Activated T-cell treated with anti-CD3 and anti-CD28 coated beads, Interleukin-2, amount 50 U/mL, for 4 hours (primary cell): Measurements from ENCODE around the gene MYH7. TPM values are rescaled to one million over a fixed set of nuclear protein-coding genes. Genes with fewer than 3 reads are reported as not detected.

Experiments used
- ATAC-seq, 2 donors: fragments of 200-7000 bp; cut with Tn5 transposase; one replicate each; pipeline ENCODE4 v1.10.0; 2021
- DNase-seq: peaks from one replicate; pipeline ENCODE4 v3.0.0-alpha.2; 2020
- H3K27me3 Mint-ChIP-seq: one replicate; pipeline ENCODE4 v1.8.0; 2021; ENCODE audit warnings: low read depth, mixed read lengths
- H3K36me3 Mint-ChIP-seq: one replicate; pipeline ENCODE4 v1.8.0; 2022; ENCODE audit warnings: mixed read lengths; ENCODE audit not compliant: insufficient read depth
- H3K4me1 Mint-ChIP-seq: one replicate; pipeline ENCODE4 v1.8.0; 2021; ENCODE audit warnings: low read depth, mixed read lengths
- H3K4me3 Mint-ChIP-seq: one replicate; pipeline ENCODE4 v1.8.0; 2021; ENCODE audit warnings: mild to moderate bottlenecking, moderate library complexity, mixed read lengths
- H3K9me3 Mint-ChIP-seq: one replicate; pipeline ENCODE4 v1.8.0; 2021; ENCODE audit warnings: mixed read lengths
- total RNA-seq, 3 donors: library from RNA; stranded (reverse); gene quantifications; one replicate each; pipeline ENCODE4 v1.2.1, GENCODE V29; 2021

Gene MYH7
- total RNA-seq, 3 donors from 2014 or later: 0.03 TPM; not detected in 2

DNA sequence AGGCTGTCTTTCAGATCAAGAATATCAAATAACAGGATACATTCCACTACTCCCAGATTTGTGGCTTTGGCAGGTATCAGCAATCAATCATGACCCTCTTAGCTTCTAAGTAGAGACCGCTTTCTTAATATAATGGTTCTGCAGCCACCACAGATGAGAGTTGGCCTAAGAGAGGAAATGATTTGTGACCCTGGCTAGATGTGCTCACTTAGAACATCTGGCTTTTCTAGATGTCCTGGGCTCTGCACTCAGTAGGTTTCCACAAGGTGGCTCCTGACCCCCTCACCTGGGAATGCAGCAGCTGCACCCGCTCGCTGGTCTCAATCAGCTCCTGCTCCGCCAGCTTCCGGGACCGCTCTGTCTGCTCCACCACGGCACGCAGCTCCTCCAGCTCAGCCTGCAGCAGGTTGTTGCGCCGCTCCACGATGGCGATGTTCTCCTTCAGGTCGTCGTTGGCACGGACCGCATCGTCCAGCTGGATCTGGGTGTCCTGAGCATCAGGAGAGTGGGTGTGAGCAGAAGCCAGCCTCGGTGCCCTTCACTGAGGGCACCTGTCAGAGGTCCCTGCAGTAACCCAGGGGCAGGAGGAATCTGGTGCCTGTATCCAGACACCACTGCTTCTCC lies 49.7 kb downstream of the MYH7 start:
- peaks cover 12% of the 10 kb centered on the region for H3K27me3 Mint-ChIP-seq
- ATAC-seq: no peak
- DNase-seq: no peak
- no peak overlapping the region for H3K4me3 Mint-ChIP-seq
- no peaks in the 10 kb centered on the region for H3K9me3 Mint-ChIP-seq
- no peaks in the 10 kb centered on the region for H3K4me1 Mint-ChIP-seq
- H3K36me3 Mint-ChIP-seq: no peaks in the 10 kb centered on the region

DNA sequence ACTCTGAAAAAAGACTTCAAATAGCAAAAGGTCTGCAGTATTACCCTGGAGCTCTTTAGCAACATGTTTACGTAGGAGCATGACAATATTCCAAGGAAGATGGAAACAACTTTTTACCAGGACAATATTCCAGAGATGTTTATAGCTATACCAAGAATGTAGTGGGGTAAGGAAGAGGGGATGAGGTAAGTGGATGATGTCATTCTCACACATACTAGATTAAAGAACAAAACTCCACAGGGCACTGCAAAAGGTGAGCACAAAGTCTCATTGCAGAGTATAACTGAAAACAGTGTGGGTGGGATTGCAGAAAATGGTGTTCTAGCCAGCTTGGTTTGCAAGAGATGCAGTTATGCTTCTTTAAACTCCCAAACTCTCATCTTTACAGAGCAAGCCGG lies 50.2 kb downstream of the MYH7 start:
- Mint-ChIP-seq H3K4me3 (no peak overlapping the region), H3K36me3 (no peaks in the 10 kb centered on the region), H3K4me1 (no peaks in the 10 kb centered on the region), H3K9me3 (no peaks in the 10 kb centered on the region), H3K27me3 (peaks cover 8% of the 10 kb centered on the region)
- DNase-seq (no peak), ATAC-seq (no peak)

DNA sequence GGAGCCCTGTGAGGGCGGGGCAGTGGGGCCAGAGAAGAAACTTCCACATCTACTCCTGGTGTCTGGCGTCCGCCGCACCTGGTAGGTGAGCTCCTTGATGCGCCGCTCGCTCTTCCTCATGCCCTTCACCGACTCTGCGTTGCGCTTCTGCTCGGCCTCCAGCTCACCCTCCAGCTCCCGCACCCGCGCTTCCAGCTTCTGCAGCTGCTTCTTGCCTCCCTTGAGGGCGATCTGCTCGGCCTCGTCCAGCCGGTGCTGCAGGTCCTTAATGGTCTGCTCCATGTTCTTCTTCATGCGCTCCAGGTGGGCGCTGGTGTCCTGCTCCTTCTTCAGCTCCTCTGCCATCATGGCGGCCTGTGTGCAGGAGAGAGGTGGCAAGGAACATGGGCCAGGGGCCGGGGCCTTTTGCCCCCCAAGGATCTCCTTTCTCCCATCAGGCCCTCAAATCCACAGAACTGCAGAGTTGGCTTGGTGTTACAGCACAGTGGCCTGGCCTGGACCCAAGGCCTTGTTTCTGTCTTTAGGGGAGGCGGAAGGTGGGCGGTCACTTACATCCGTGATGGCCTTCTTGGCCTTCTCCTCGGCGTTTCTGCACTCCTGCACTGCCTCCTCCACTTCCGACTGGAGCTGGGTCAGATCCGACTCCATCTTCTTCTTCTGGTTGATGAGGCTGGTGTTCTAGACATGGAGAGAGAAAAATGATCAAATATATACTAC lies 50.9 kb downstream of the MYH7 start:
- Mint-ChIP-seq H3K4me1 (no peaks in the 10 kb centered on the region), H3K4me3 (no peak overlapping the region), H3K9me3 (no peaks in the 10 kb centered on the region), H3K27me3 (peaks cover 10% of the 10 kb centered on the region), H3K36me3 (no peaks in the 10 kb centered on the region)
- no peak for ATAC-seq
- DNase-seq: no peak

GRCh38 chr14:23382731-23383440 lies 52.6 kb downstream of the MYH7 start:
- DNase-seq (no peak), ATAC-seq (no peak)
- Mint-ChIP-seq H3K4me1 (no peaks in the 10 kb centered on the region), H3K36me3 (no peaks in the 10 kb centered on the region), H3K4me3 (no peak overlapping the region), H3K9me3 (no peaks in the 10 kb centered on the region), H3K27me3 (peaks cover 14% of the 10 kb centered on the region)

- Mint-ChIP-seq H3K27me3 (peaks cover 14% of the 10 kb centered on the region), H3K4me3 (no peak overlapping the region), H3K9me3 (no peaks in the 10 kb centered on the region), H3K4me1 (no peaks in the 10 kb centered on the region), H3K36me3 (no peaks in the 10 kb centered on the region)
- no peak for ATAC-seq
- no peak for DNase-seq
Observed at GRCh38 chr14:23382276-23382675, 53.2 kb downstream of the MYH7 start.

DNA sequence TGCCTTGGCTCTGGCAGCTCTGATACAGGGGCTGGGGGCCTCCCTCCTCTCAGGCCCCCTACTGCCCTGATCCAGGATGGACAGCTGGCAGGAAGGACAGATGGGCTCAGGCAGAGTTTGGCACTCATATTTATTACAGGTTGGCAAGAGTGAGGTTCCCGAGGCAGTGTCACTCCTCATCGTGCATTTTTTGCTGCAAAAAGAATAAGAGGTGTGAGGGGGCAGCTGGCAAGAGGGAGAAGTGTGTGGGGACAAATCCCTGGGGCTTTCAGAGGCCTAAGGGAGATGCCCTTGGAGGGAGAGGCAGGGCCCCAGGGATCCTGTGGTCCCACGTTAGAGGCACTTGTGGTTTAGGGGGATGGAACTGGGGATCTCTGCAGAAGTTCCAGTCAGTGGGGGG lies 53.6 kb downstream of the MYH7 start:
- ATAC-seq: no peak
- Mint-ChIP-seq H3K27me3 (peaks cover 14% of the 10 kb centered on the region), H3K36me3 (no peaks in the 10 kb centered on the region)

GRCh38 chr14:23380976-23381375 lies 54.5 kb downstream of the MYH7 start:
- no peaks in the 10 kb centered on the region for H3K9me3 Mint-ChIP-seq
- H3K36me3 Mint-ChIP-seq: no peaks in the 10 kb centered on the region
- H3K4me3 Mint-ChIP-seq: no peak overlapping the region
- peaks cover 14% of the 10 kb centered on the region for H3K27me3 Mint-ChIP-seq
- no peaks in the 10 kb centered on the region for H3K4me1 Mint-ChIP-seq
- ATAC-seq (no peak), DNase-seq (no peak)

More for the DNA sequence above, 53.6 kb downstream of the MYH7 start:
- DNase-seq: no peak
- Mint-ChIP-seq H3K9me3 (no peaks in the 10 kb centered on the region), H3K4me1 (no peaks in the 10 kb centered on the region), H3K4me3 (no peak overlapping the region)

DNA sequence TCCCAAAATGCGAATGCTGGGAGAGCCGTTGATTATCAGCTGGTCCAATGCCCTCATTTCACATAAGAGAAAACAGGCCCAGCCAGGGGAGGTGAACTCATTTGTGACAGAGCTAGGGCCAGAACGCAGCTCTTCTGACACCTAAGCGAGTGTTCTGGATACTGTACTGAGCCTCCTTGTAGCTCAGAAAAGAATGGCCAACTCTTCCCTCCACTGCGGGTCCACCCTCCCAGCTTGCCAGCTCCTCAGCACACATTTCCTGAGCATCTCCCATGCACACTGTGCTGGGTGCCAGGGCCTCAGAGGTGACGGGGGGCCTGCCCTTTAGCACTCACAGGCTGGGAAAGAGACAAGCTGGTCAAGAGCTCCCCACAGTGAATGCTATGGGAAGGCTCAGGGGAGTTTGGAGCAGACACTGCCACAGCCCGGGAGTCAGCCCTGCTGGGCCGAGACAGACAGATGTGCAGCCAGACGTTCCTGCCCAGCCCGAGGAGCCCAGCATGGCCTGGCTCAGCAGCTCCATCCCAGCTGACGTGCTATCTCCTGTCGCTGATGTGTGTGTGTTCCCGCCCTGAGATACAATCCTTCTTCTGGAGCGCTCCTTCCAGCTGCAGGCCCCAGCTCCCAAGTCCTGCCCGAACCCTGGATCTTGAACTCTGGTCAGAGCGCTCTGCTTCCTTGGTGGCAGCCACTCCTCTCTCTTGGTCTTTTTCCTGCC lies 55.1 kb downstream of the MYH7 start:
- H3K4me1 Mint-ChIP-seq: no peaks in the 10 kb centered on the region
- H3K36me3 Mint-ChIP-seq: no peaks in the 10 kb centered on the region
- no peak overlapping the region for H3K4me3 Mint-ChIP-seq
- peaks cover 14% of the 10 kb centered on the region for H3K27me3 Mint-ChIP-seq
- ATAC-seq (peak in 1 of 2 donors; percentile 25), DNase-seq (no peak)
- no peaks in the 10 kb centered on the region for H3K9me3 Mint-ChIP-seq

DNA sequence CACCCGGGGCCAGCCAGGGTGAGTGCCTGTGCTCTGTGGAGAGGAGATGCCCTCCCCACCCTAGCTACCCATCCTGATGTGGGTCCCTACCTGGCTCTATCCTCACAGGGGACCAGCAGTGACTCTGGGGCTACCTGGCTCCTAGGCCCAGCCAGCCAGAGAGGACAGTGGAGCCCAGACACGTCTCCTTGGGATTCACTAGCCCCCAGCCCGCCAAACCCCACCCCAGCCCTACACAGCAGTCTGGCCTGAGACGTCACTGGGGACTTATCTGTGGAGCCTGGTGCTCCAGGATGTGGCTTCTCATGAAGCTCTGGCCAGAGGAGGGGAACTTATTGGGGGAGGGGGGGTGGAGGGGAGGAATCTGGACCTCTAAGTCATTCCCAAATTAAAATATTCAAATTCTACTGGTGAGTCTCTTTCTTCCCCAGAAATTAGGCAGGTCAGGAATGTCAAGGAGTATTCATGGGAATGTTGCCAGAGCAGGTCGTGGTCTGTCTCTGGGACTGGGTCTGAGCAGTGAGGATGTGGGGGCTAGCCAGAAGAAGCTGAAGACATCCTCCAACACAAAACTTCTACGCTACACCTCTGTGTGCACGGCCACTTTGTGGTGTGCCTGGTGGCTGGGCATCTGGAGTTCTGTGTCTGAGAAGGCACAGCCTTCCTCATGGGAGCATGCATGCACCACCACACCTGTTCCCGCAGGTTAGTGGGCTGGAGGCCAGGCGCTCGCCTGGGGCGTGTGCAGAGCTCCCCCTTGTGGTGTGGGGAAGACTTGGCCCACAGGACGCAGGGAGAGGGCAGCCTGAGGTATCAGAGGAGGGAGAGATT lies 55.9 kb downstream of the MYH7 start:
- Mint-ChIP-seq H3K36me3 (no peaks in the 10 kb centered on the region), H3K4me1 (no peaks in the 10 kb centered on the region), H3K9me3 (no peaks in the 10 kb centered on the region), H3K27me3 (peaks cover 14% of the 10 kb centered on the region), H3K4me3 (no peak overlapping the region)
- DNase-seq (peak; percentile 72), ATAC-seq (peak; percentile 86 to 95)

DNA sequence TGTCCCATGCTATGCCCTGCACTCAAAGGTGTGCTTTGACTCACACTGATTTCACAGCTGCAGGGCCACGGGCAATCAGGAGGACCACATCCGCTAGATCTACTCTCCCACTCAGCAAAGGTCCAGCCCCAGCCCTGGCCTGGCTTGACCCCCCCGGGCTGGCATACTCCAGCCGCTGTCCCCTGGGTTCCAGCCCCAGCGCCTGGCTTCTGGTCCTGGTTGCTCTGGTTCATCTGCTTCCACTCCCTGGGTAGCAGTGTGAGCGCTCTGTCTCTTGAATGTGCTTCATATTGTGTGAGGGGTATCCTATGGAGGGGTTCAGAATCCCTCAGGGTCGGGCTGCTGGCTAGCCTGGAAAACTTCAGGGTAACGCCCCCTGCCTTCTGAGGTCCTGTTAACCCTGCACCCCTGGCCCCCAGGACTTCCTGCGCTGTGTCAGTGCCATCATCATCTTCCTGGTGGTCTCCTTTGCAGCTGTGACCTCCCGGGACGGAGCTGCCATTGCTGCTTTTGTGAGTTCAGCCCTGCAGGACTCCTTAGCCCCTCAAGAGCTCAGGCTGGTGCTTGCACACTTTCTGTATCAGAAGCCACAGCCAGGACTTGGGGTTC lies 56.7 kb downstream of the MYH7 start:
- no peaks in the 10 kb centered on the region for H3K9me3 Mint-ChIP-seq
- DNase-seq (no peak), ATAC-seq (no peak)
- no peaks in the 10 kb centered on the region for H3K36me3 Mint-ChIP-seq
- H3K4me1 Mint-ChIP-seq: no peaks in the 10 kb centered on the region
- peaks cover 14% of the 10 kb centered on the region for H3K27me3 Mint-ChIP-seq
- H3K4me3 Mint-ChIP-seq: no peak overlapping the region

GRCh38 chr14:23377573-23378563 lies 57.6 kb downstream of the MYH7 start:
- no peak overlapping the region for H3K4me3 Mint-ChIP-seq
- H3K27me3 Mint-ChIP-seq: peaks cover 14% of the 10 kb centered on the region
- H3K9me3 Mint-ChIP-seq: no peaks in the 10 kb centered on the region
- no peaks in the 10 kb centered on the region for H3K36me3 Mint-ChIP-seq
- no peaks in the 10 kb centered on the region for H3K4me1 Mint-ChIP-seq
- no peak for ATAC-seq
- DNase-seq: no peak

DNA sequence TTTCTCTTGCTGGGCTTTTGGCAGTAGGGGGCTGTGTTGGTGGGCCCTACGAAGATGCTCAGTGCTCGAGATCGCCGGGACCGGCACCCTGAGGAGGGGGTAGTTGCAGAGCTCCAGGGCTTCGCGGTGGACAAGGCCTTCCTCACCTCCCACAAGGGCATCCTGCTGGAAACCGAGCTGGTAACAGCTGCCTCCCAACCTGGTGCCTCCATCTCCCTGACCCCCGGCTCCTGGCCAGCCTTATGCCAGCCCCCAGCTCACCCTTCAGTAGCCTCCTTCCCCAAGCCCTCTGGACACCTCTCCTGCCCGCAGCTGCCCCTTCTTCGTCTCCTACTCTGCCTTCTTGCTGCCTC lies 58.3 kb downstream of the MYH7 start:
- no peaks in the 10 kb centered on the region for H3K9me3 Mint-ChIP-seq
- H3K27me3 Mint-ChIP-seq: peaks cover 9% of the 10 kb centered on the region
- no peak for DNase-seq
- H3K36me3 Mint-ChIP-seq: no peaks in the 10 kb centered on the region
- H3K4me1 Mint-ChIP-seq: no peaks in the 10 kb centered on the region
- no peak overlapping the region for H3K4me3 Mint-ChIP-seq
- ATAC-seq: no peak
